CD4-positive, alpha-beta T cell (primary cell): ENCODE data around the gene GZF1. TPM values are rescaled to one million over a fixed set of nuclear protein-coding genes. Genes with fewer than 3 reads are reported as not detected.

ENCODE experiments used
- ATAC-seq: fragments of 200-7000 bp; cut with Tn5 transposase; one replicate; pipeline ENCODE4 v1.10.0; 2022; ENCODE audit warnings: mild to moderate bottlenecking; ENCODE audit not compliant: poor library complexity
- CTCF ChIA-PET: fragments of 350-600 bp; sonication (Branson Sonifier 250); formaldehyde crosslinking; loops from one replicate; lab custom pipeline; 2021; ENCODE audit warnings: antibody characterized with exemption, inconsistent platforms; lab: Charles Lee
- POLR2A ChIA-PET: fragments of 350-600 bp; sonication (Branson Sonifier 250); formaldehyde crosslinking; loops from one replicate; lab custom pipeline; 2021; ENCODE audit warnings: antibody characterized with exemption, inconsistent platforms; lab: Charles Lee
- DNase-seq, 14 experiments: peaks; one replicate each; pipeline ENCODE4 v3.0.0-alpha.2; 2013 to 2020; ENCODE audit warnings: mixed read lengths in 2 of 14
- H3K27ac ChIP-seq, 2 donors: one replicate each; pipeline versions ENCODE4 v1.5.1 to v1.7.0; 2013; ENCODE audit warnings: low read length in 2 of 2, low read depth in 1 of 2, mild to moderate bottlenecking in 1 of 2
- H3K27me3 ChIP-seq, 2 experiments: 1 replicate in 1 of 2; 2 replicates in 1 of 2; pipeline versions ENCODE4 v1.6.1 to v1.7.0; 2013; ENCODE audit warnings: low read length in 2 of 2, control low read depth in 1 of 2, mild to moderate bottlenecking in 1 of 2, moderate library complexity in 1 of 2; ENCODE audit not compliant: insufficient read depth in 2 of 2, control insufficient read depth in 1 of 2
- H3K36me3 ChIP-seq: one replicate; pipeline ENCODE4 v1.6.1; 2013; ENCODE audit warnings: low read length, control low read depth; ENCODE audit not compliant: insufficient read depth
- H3K4me1 ChIP-seq: one replicate; pipeline ENCODE4 v1.6.1; 2013; ENCODE audit warnings: low read length, control low read depth; ENCODE audit not compliant: insufficient read depth
- H3K4me3 ChIP-seq: one replicate; pipeline ENCODE4 v1.5.1; 2013; ENCODE audit warnings: mild to moderate bottlenecking, low read length, moderate library complexity
- H3K9me3 ChIP-seq, 2 experiments: 1 replicate in 1 of 2; 2 replicates in 1 of 2; pipeline versions ENCODE4 v1.6.1 to v1.7.0; 2013; ENCODE audit warnings: low read length in 2 of 2, mild to moderate bottlenecking in 2 of 2, control low read depth in 1 of 2, moderate library complexity in 1 of 2; ENCODE audit not compliant: control insufficient read depth in 1 of 2, insufficient read depth in 1 of 2
- H3K27ac Mint-ChIP-seq: one replicate; pipeline ENCODE4 v1.8.0; 2020; ENCODE audit warnings: mixed read lengths
- H3K27me3 Mint-ChIP-seq: one replicate; pipeline ENCODE4 v1.8.0; 2021; ENCODE audit warnings: mixed read lengths
- H3K36me3 Mint-ChIP-seq: one replicate; pipeline ENCODE4 v1.8.0; 2021; ENCODE audit warnings: low read depth, mixed read lengths
- H3K4me1 Mint-ChIP-seq: one replicate; pipeline ENCODE4 v1.8.0; 2021; ENCODE audit warnings: low read depth, mixed read lengths
- H3K4me3 Mint-ChIP-seq: one replicate; pipeline ENCODE4 v1.8.0; 2020; ENCODE audit warnings: mild to moderate bottlenecking, mixed read lengths
- H3K9me3 Mint-ChIP-seq: one replicate; pipeline ENCODE4 v1.8.0; 2020; ENCODE audit warnings: mixed read lengths
- CTCF ChIP-seq: fragments of 200-600 bp; IDR thresholded peaks from one replicate; pipeline ENCODE4 v1.8.0; 2022; ENCODE audit warnings: antibody characterized with exemption, mild to moderate bottlenecking
- intact Hi-C, 2 experiments: fragments of 100-400 bp; cut with DNase I in 1 of 2; cut with micrococcal nuclease in 1 of 2; formaldehyde crosslinking; loops; one replicate each; pipeline versions ENCODE4 v1.15.1 to v1.9.0; 2023 to 2025; cut with DNase I, micrococcal nuclease
- total RNA-seq, 174 experiments: library from RNA in 2 of 174; stranded (reverse) in 2 of 174; gene quantifications; one replicate each; pipeline ENCODE4 v1.2.3 and lab custom pipeline; 2021 to 2026

The GZF1 gene
- total RNA-seq, 2 experiments from 2014 or later = 38.1 to 43.6 TPM

GRCh38 chr20:23420943-23421931 is 59.3 kb downstream of the GZF1 start, which contains the start of gene NAPB:
TSS of gene NAPB (minus strand) at chr20:23421488. CDS start at chr20:23421402, 86 bp downstream.
- Mint-ChIP-seq H3K4me3 (peak within 1 kb of the TSS; percentile 93), H3K9me3 (no peaks in the 10 kb centered on the region), H3K27me3 (peaks cover 14% of the 10 kb centered on the region), H3K4me1 (peaks cover 40% of the 10 kb centered on the region), H3K36me3 (peaks cover 4% of the 10 kb centered on the region), H3K27ac (peak within 1 kb of the TSS; percentile 85)
- ATAC-seq = peak; percentile 99
- ChIA-PET POLR2A (interaction anchor here (0.9 to 3.2 kb wide), 7 partner anchors 11 to 71 kb away, joined by 3 to 79 read pairs (median 4); partner anchors contain the start of genes GZF1 and NXT1), CTCF (interaction anchor here (0.9 to 2.0 kb wide), 5 partner anchors 10 to 71 kb away, joined by 3 to 7 read pairs (median 4); no protein-coding TSS in a partner anchor)
- Histone ChIP-seq H3K4me3 (peak within 1 kb of the TSS; percentile 97), H3K27ac (peak within 1 kb of the TSS; percentile 36 to 49), H3K36me3 (no peaks in the 10 kb centered on the region), H3K9me3 (no peaks in the 10 kb centered on the region), H3K4me1 (peaks cover 14% of the 10 kb centered on the region), H3K27me3 (no peaks in the 10 kb centered on the region)
- DNase-seq = peak; percentile 86 to 95 (median 92)
- peak; percentile 48 for TF ChIP-seq CTCF
- intact Hi-C loops = loop anchor here (1.0 to 10.0 kb wide), 5 partner anchors 24 to 1634 kb away; partner anchors contain the start of genes ACSS1 (in 1 of the 2), APMAP (in 1 of the 2), GZF1 (in 1 of the 2) and NXT1 (in 1 of the 2)

Other genes with a start within 250 kb of the GZF1 start
- 10 to 100 TPM; 55.4 to 57.1 TPM for gene NXT1, start 11.4 kb upstream of the GZF1 start, total RNA-seq
- 1 to 10 TPM; 7.5 to 8.9 TPM for gene NAPB, start 59.3 kb downstream of the GZF1 start, total RNA-seq
- gene CSTL1, start 77.5 kb downstream of the GZF1 start, total RNA-seq = not detected
- gene CST11, start 90.7 kb downstream of the GZF1 start, total RNA-seq = not detected
- not detected for gene CST8, start 128.9 kb downstream of the GZF1 start, total RNA-seq
- not detected for gene CST9L, start 206.3 kb downstream of the GZF1 start, total RNA-seq
- not detected for gene CST9, start 243.7 kb downstream of the GZF1 start, total RNA-seq